ENCODE data around the gene HS3ST3A1.

HS3ST3A1 gene

GRCh38 chr17:13491916-13492736, 109.6 kb downstream of the HS3ST3A1 start:
- DNase-seq (ENCODE audit: low spot score): no peak

DNA sequence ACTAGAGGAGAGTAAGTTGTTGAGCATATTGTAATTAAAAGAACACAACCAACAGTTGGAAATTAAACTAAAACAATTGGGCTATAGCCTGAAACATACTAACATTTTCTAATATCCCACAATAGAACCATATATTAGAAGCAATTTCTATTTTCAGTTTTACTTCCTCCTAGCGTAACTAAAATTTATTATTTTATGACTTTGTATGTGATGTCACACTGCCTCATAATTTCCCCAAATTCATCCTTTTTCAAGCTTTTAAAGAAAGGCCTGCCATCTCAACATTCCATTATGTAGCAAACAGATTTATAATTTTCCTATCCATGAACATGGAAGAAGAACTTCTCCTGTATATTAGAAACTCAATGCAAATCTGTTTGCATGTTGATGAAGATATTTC, 110.2 kb downstream of the HS3ST3A1 start:
- DNase-seq (ENCODE audit: low spot score): no peak

GRCh38 chr17:13490906-13491482, 110.7 kb downstream of the HS3ST3A1 start:
- DNase-seq (ENCODE audit: low spot score): no peak

DNA sequence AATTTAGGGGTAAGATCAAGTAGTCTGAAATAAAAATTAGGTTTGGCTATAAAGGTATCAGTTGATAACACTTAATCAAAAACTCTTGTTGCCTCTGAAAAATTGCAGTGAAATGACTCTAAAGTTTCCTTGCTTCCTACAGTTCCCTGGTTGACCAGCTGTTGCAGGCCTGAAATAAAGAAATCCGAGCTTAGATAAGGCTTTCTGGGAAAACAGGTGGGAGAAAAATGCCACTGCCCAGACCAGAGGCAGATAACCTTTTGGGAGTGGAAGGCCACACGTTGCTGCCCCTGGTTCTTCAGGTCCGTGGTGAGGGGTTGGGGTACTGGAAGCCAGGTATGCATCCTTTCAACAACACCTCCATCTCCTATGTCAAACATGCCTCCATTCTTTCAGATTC, 111.3 kb downstream of the HS3ST3A1 start:
- no peak for DNase-seq (ENCODE audit: low spot score)

- no peak for DNase-seq (ENCODE audit: low spot score)
These were observed 116.4 kb downstream of the HS3ST3A1 start for GRCh38 chr17:13485327-13485726.

- no peak for DNase-seq (ENCODE audit: low spot score)
These were observed 117.7 kb downstream of the HS3ST3A1 start for GRCh38 chr17:13484020-13484419.

- no peak for DNase-seq (ENCODE audit: low spot score)
These were observed 120.9 kb downstream of the HS3ST3A1 start for GRCh38 chr17:13480877-13481276.

DNA sequence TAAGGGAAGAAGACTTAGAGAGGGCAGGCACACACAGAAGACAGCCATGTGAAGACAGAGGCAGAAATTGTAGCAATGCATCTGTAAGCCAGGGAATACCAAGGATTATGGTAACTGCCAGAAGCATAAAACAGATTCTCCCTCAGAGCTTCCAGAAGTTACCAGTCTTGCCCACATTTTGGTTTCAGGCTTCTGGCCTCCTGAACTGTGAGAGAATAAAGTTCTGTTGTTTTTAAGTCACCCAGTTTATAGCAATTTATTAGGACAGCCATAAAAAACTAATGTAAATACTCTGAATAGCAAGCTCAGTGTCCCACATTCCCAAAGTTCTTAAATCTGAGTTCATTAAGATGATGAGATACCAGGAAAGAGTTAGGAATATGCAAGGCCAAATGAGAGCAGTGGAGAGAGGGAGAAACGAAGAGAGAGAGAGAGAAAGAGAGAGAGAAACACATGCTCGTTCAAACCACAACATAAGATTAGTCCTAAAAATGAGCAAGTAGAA, 123.4 kb downstream of the HS3ST3A1 start:
- DNase-seq (ENCODE audit: low spot score): no peak

DNA sequence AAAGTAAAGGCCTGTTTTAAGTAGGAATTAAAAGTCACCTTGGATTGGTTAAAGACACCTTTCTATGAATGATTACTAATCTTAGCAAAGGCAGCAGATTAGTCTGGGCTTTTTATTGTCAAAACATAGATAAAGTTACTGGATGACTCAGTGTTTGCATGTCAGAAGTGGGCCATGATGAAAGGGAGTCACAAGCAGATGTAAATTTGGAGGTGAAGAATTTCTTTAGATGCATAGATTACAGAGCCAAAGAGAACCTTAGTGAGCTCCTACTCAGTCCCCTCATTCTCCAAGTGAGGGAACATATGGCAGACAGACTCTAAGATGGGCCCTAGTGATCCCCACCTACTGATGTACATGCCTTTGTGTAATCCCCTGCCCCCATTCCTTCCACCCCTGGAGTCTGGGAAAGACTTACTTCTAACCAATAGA, 124.5 kb downstream of the HS3ST3A1 start:
- no peak for DNase-seq (ENCODE audit: low spot score)

DNA sequence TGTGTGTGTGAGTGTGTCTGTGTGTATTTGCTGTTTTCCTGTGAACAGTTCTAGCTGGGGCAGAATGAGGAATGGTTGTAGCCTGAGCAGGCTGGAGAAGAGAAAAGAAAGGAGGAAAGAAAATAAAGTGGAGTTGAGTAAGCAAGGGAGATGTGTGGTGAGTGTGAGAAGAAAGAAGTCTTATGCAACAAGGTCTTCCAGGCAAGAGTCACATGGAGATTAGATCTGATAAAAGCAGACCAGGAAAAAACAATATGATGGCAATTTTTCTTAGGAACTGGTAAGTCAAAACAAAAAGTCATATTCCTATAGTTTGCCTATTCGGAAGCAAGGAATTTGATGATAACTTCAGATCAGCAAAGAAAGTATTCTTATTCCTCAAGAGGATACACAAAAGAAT, 125.0 kb downstream of the HS3ST3A1 start:
- DNase-seq (ENCODE audit: low spot score): no peak

- DNase-seq (ENCODE audit: low spot score): no peak
These were observed 126.0 kb downstream of the HS3ST3A1 start for GRCh38 chr17:13475574-13476223.

GRCh38 chr17:13474073-13474800, 127.5 kb downstream of the HS3ST3A1 start:
- DNase-seq (ENCODE audit: low spot score): no peak

- no peak for DNase-seq (ENCODE audit: low spot score)
These were observed 136.1 kb downstream of the HS3ST3A1 start for GRCh38 chr17:13465678-13466077.

DNA sequence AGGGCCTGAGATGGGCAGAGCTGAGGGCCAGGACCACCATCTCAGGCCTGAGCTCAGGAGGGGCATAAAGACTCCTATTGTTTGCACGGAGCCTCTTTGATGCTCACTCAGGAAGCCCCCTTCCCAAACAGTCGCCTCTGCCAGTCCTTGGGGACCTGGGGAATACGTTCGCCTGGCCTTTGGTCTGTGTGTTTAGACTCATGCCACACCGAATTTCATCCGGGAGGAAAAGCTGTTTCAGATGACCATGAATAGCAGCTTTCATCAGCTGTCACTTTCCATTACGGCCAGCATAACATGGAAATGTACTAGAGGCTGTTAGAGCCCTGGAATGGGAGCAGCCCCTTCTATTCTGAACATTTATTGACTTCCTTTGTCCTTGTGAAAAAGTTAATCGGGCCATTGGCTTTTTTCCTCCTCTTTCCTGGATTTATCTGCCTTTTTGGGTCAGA, 139.0 kb downstream of the HS3ST3A1 start:
- no peak for DNase-seq (ENCODE audit: low spot score)

- DNase-seq (ENCODE audit: low spot score): no peak
These were observed 139.6 kb downstream of the HS3ST3A1 start for GRCh38 chr17:13462146-13462545.

GRCh38 chr17:13460261-13461000, 141.3 kb downstream of the HS3ST3A1 start:
- DNase-seq (ENCODE audit: low spot score): no peak

DNA sequence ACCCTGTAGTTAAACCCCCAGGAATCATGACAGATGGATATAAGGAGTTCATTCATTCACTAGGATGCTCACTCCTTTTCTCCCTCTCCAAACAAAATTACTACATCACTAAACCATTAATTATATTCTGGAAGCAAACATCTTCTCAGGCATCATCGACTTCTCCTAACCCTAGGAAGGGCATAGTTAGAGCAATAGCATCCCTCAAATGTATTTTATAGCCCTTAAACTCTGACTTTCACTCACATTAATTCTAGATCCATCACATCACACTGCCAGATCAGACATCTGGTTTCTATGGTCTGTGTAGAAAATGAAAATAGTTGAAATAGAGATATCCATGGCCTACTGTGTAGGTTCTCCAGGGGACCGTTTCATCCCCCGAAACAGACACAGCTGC, 143.9 kb downstream of the HS3ST3A1 start:
- DNase-seq (ENCODE audit: low spot score): no peak
